PFSK-1 (cell line): ENCODE data around the gene OR10D3.

Source experiments
- FOXP2 ChIP-seq: optimal IDR thresholded peaks from 2 replicates; pipeline ENCODE3; 2011; ENCODE audit warnings: borderline replicate concordance, control low read depth, inconsistent platforms; ENCODE audit not compliant: insufficient read depth; ENCODE audit errors: extremely low read length, extremely low read depth
- POLR2AphosphoS5 ChIP-seq: IDR thresholded peaks from 2 replicates; pipeline ENCODE4 v1.6.1; 2012; ENCODE audit warnings: low read depth, mild to moderate bottlenecking, control low read depth, low read length, moderate library complexity
- SIN3A ChIP-seq: IDR thresholded peaks from 2 replicates; pipeline ENCODE4 v1.6.1; 2012; ENCODE audit warnings: mild to moderate bottlenecking, low read length, moderate library complexity, borderline replicate concordance; ENCODE audit not compliant: insufficient read depth
- TAF1 ChIP-seq: IDR thresholded peaks from 2 replicates; pipeline ENCODE4 v1.6.1; 2012; ENCODE audit warnings: low read length, control low read depth, borderline replicate concordance; ENCODE audit not compliant: insufficient read depth
- TF ChIP-seq, protein P1 (sequence below), 2 experiments: IDR thresholded peaks; 2 replicates each; pipeline versions ENCODE4 v1.6.1 to v1.8.0; 2011 to 2012; ENCODE audit warnings: low read depth in 2 of 2, low read length in 2 of 2, control low read depth in 1 of 2, inconsistent platforms in 1 of 2, mild to moderate bottlenecking in 1 of 2, moderate library complexity in 1 of 2; ENCODE audit not compliant: insufficient read depth in 1 of 2

DNA sequence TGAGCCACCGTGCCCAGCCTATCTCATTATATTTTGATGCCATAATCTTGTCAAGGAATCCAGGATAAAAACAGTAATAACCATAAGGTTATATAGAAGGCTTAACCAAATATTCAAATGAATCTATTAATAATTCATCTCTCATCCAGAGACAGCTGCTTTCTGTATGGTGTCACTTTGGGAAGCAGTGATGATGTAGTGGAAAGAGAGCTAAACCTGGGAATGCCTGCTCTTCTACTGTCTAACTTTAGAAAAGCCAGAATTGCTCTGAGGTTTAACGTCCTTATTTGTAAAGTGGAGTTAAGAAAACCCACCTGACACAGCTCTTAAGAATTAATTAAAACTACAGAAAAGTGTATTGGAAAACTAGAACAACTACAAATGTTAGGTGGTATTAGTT, 29.3 kb upstream of the OR10D3 start:
- TF ChIP-seq POLR2AphosphoS5 (no peak), TAF1 (no peak), SIN3A (no peak), FOXP2 (no peak)
- TF ChIP-seq, protein P1, sequence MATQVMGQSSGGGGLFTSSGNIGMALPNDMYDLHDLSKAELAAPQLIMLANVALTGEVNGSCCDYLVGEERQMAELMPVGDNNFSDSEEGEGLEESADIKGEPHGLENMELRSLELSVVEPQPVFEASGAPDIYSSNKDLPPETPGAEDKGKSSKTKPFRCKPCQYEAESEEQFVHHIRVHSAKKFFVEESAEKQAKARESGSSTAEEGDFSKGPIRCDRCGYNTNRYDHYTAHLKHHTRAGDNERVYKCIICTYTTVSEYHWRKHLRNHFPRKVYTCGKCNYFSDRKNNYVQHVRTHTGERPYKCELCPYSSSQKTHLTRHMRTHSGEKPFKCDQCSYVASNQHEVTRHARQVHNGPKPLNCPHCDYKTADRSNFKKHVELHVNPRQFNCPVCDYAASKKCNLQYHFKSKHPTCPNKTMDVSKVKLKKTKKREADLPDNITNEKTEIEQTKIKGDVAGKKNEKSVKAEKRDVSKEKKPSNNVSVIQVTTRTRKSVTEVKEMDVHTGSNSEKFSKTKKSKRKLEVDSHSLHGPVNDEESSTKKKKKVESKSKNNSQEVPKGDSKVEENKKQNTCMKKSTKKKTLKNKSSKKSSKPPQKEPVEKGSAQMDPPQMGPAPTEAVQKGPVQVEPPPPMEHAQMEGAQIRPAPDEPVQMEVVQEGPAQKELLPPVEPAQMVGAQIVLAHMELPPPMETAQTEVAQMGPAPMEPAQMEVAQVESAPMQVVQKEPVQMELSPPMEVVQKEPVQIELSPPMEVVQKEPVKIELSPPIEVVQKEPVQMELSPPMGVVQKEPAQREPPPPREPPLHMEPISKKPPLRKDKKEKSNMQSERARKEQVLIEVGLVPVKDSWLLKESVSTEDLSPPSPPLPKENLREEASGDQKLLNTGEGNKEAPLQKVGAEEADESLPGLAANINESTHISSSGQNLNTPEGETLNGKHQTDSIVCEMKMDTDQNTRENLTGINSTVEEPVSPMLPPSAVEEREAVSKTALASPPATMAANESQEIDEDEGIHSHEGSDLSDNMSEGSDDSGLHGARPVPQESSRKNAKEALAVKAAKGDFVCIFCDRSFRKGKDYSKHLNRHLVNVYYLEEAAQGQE (IDR thresholded peaks at IDR 0.05; ENCODE audit: insufficient read depth in 1 of 2, low read depth in 2 of 2, low read length in 2 of 2), result no peak
